Stomach (tissue), 4 donors: Measurements from ENCODE around the gene CDH23.

Experiments
- EP300 ChIP-seq: sonication (generic); formaldehyde crosslinking; IDR thresholded peaks from one replicate; pipeline ENCODE4 v1.6.1; 2017; ENCODE audit warnings: antibody characterized with exemption
- POLR2AphosphoS5 ChIP-seq, 3 donors: sonication (generic); formaldehyde crosslinking; IDR thresholded peaks; one replicate each; pipeline ENCODE4 v1.6.1; 2016; ENCODE audit warnings: antibody characterized with exemption in 3 of 3
- TF ChIP-seq, protein P1 (sequence below), 7 experiments: fragments of 450-650 bp in 4 of 7; fragments of 200-600 bp in 3 of 7; sonication (generic) in 3 of 7; IDR thresholded peaks; one replicate each; pipeline ENCODE4 v1.5.1; 2016 to 2019; ENCODE audit warnings: antibody characterized with exemption in 7 of 7, control low read depth in 2 of 7, mild to moderate bottlenecking in 1 of 7

DNA sequence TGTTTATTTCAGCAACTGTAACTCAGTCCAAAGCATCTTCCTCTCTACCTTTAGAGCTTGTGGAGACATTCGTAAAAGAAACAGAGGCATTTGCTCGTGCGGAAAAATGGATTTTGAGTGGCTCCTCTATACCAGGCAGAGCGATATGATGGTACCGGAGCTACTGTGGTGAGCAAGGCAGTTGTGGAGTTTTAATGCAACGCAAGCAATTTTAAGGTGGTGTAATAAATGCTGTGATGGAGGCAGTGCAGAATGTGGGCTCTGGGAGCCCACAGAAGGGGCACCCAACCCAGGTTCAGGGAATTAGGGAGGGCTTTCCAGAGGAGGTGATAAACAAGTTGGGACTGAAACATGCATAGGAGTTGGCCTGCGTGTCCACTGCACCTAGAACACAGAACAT is 149.5 kb downstream of the CDH23 start:
- TF ChIP-seq, protein P1, sequence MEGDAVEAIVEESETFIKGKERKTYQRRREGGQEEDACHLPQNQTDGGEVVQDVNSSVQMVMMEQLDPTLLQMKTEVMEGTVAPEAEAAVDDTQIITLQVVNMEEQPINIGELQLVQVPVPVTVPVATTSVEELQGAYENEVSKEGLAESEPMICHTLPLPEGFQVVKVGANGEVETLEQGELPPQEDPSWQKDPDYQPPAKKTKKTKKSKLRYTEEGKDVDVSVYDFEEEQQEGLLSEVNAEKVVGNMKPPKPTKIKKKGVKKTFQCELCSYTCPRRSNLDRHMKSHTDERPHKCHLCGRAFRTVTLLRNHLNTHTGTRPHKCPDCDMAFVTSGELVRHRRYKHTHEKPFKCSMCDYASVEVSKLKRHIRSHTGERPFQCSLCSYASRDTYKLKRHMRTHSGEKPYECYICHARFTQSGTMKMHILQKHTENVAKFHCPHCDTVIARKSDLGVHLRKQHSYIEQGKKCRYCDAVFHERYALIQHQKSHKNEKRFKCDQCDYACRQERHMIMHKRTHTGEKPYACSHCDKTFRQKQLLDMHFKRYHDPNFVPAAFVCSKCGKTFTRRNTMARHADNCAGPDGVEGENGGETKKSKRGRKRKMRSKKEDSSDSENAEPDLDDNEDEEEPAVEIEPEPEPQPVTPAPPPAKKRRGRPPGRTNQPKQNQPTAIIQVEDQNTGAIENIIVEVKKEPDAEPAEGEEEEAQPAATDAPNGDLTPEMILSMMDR (IDR thresholded peaks at IDR 0.05): no peak
- no peak for TF ChIP-seq POLR2AphosphoS5 (IDR thresholded peaks at IDR 0.05)
- TF ChIP-seq EP300: no peak
